Astrocyte (in vitro differentiated cells and primary cell): ENCODE measurements around the gene EMD.

Experiments used
- EZH2 ChIP-seq: IDR thresholded peaks from 2 replicates; pipeline ENCODE4 v1.6.1; 2012; ENCODE audit warnings: mild to moderate bottlenecking, low read length, inconsistent platforms; ENCODE audit not compliant: insufficient read depth
- TF ChIP-seq, protein P1 (sequence below): IDR thresholded peaks from 2 replicates; pipeline ENCODE4 v1.5.1; 2011; ENCODE audit warnings: low read depth, mild to moderate bottlenecking, inconsistent platforms, low read length, moderate library complexity; ENCODE audit not compliant: insufficient read depth

GRCh38 chrX:154348646-154349358 lies 30.3 kb upstream of the EMD start:
- TF ChIP-seq, protein P1, sequence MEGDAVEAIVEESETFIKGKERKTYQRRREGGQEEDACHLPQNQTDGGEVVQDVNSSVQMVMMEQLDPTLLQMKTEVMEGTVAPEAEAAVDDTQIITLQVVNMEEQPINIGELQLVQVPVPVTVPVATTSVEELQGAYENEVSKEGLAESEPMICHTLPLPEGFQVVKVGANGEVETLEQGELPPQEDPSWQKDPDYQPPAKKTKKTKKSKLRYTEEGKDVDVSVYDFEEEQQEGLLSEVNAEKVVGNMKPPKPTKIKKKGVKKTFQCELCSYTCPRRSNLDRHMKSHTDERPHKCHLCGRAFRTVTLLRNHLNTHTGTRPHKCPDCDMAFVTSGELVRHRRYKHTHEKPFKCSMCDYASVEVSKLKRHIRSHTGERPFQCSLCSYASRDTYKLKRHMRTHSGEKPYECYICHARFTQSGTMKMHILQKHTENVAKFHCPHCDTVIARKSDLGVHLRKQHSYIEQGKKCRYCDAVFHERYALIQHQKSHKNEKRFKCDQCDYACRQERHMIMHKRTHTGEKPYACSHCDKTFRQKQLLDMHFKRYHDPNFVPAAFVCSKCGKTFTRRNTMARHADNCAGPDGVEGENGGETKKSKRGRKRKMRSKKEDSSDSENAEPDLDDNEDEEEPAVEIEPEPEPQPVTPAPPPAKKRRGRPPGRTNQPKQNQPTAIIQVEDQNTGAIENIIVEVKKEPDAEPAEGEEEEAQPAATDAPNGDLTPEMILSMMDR = no peak
- no peak for TF ChIP-seq EZH2
